HG03354 (cell line): ENCODE measurements around the gene OARD1.

Experiments
- ATAC-seq: cut with Tn5 transposase; IDR thresholded peaks from one replicate; pipeline ENCODE4 v1.9.1; 2021; ENCODE audit warnings: mild to moderate bottlenecking; ENCODE audit not compliant: unreplicated experiment, poor library complexity, severe bottlenecking

OARD1 gene

DNA sequence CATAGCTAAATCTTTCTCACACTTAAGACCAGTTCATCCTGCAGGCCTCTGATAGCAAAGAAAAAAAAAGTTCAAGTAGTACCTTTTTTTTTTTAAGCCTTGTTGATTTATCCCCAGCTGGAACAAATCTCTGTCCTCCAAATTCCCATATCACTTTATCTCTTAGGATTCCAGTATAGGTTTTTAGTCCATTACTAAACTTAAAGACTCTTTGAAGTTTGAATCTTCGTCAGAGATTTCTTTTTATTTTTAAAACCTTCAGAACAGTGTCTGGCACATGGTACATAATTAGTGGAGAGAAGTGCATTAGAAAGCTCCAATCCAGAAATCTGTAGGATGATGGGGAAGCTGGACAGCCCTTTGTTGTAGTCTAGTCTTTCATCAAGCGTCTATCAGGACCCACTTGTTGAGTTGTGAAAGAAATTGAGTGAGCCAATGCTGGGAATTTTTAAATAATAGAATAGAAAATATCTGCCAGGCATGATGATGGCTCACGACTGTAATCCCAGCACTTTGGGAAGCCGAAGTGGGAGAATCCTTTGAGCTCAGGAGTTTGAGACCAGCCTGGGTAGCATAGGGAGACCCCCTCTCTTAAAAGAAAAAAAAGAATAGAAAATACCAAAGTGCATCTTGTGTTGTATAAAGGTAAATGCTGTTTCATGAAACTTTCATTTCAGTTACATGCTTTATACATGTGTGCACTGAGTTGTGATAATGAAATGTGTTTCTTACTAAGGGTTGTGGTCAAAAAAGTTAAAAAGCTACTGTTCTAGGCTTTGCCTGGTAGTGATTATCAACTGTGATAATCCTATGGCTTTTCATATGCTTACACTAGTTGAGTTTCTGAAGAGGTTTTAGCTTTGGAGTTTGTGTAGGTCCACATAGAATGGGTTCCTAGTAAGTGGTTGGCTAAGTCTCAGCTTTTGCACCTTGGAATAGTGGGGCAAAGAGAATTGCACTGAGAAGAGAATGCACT, 3.8 kb upstream of the OARD1 start:
- ATAC-seq, result no peak

- ATAC-seq, result no peak
Observed at GRCh38 chr6:41074692-41075436, 2.7 kb upstream of the OARD1 start.

GRCh38 chr6:41073968-41074691, 2.0 kb upstream of the OARD1 start:
- ATAC-seq, result no peak

- peak; percentile 41 for ATAC-seq
Observed at GRCh38 chr6:41073203-41073967, 1.2 kb upstream of the OARD1 start.

- peak; percentile 65 for ATAC-seq
Observed at GRCh38 chr6:41072836-41073202, 663 bp upstream of the OARD1 start, which contains the start of gene NFYA. TSS of gene NFYA (plus strand) at chr6:41072974. CDS start at chr6:41079090, 6,116 bp downstream.

- no peak for ATAC-seq
Observed at GRCh38 chr6:41071501-41071922, 644 bp downstream of the OARD1 start.

DNA sequence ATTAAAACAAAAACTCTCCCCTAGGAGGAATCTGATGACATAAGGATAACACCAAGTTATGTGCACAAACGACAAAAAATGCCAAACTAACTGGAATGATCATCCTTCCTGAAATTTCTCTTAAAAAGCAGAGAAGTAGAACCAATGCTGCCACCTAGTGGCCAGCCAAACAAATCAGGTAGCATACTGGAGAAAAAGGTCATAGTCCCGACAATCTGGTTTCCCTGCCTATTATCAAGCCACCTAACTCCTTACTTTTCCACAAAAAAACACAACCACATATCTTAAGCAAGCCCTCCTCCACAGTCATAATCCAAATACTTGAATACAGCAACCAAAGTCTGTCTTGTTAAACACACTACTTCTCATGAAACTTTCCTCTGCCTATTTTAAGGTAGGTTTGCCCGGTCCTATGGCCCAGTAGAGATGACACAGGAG, 5.3 kb downstream of the OARD1 start:
- ATAC-seq, result no peak

- no peak for ATAC-seq
Observed at GRCh38 chr6:41065550-41066026, 6.6 kb downstream of the OARD1 start.

DNA sequence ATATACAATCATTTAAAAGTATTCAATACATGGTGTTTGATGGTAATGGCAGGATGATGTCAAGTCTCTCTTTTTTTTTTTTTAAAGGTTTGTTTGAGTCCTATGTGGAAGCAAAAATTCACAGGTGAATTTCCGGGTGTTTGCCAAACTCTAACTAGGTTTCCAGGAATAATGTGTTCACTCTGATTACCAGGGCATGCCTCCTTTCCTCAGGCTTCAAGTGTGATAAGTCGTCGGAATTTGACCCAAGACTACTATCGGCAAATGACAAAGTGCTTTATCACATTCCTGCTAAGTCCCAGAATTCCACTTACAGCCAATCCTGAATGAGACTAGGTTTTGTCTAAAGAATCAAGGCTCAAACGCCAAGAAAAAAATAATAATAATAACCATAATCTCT, 7.3 kb downstream of the OARD1 start:
- ATAC-seq, result no peak

DNA sequence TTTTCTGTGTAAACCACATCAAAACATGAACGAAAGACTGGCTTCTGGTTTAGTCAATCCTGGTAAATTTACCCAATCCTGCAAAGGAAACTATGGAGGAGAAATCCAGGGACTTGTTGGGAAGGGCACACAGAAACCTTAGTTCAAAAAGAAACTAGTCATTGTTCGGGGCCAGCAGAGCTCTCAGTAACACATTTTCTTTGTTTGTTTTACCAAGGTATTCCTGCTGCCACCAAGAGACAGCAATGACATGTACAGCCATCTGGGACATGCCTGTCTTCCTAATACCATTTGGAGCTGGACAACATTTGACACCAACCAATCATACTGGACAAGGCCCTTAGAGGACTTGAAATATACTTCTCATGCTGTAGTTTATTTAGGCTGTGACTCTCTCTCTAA, 8.3 kb downstream of the OARD1 start:
- no peak for ATAC-seq

DNA sequence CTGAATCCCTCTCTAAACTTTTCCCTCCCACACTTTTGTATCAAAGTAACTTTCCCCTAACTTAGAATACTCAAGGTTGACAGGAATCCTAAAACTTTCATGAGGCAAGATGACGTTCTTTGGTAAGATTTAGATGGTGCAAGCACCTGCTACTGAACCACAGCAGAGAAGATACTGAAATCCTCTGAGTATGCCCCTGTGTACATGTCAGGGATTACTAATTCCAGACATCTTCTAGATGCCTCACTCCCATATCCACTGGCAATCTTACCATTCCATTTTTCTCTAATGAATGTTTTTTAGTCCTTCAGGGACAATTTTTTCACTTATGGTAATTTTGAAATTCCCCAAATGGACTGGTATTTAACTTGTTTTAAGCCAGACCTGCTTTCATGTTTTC, 10.1 kb downstream of the OARD1 start:
- ATAC-seq, result no peak

GRCh38 chr6:41061196-41061726, 10.9 kb downstream of the OARD1 start:
- no peak for ATAC-seq

DNA sequence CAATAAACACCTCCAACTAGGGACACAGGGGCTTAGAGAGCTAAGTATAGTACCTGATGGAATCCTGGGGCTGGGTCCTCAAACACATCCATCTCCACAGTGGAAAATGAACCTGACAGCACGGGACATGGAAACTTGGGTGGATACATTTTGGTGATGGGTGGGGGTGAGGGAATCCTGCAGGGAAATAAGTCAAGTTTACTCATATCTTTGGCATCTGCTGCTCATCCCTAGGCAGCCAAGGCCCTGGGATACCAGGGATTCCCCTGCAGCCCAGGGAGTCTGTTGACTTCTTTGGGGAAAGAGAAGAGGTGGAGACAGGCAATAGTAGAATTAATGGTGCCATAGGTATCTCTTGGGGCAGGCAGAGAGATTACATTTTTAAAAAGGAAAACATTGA, 12.6 kb downstream of the OARD1 start:
- no peak for ATAC-seq

DNA sequence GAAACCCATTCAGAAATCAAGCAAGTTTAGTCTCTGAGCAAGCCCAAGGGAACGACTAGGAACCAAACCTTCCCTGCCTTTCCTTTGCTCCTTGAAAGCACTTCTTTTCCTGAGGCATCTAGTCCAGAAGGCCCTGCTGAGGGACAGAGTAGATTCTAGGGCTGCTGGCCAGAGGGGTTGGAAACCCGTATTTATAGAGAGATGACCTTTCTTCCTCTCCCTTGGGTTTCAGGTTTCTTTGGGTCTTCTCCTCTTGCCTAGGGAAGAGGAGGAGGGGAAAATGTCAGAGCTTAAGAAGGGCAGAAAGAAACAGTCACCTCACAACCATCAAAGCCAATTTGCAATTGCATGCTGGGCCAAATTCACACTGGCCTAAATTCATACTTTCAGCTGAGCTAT, 13.4 kb downstream of the OARD1 start:
- no peak for ATAC-seq

DNA sequence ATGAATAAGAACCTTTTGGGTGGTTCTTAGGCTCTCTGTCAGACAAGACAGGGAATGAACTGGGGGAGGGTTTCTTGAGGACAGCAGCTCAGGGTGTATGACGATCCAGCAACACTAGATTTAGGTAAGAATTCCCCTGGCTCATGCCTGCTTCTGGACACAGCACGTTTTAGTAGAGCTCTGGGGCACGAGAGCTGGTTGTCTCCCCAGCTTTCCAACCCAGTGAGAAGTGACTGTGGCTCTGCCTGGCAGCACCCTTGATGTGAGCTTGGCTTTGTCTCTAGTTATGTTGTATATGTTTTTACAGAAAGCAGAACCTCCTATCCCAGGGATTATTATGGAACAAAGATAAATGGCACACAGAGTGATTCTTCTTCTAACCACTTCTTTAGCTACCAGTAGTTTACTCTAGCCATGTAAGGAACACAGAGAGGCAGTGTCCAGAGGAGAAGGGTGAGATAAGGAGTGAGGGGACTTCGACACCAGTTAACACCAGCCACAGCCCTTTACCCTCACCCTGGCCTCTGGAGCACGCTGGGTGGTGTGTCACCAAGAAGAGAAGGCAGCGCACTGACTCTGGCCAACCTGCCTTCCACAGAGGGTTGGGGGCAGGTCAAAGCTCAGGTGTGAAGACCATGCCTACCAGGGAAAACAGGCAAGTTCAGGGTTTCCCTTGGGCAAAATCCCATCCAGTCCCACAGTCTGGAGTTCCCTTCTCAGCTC, 15.2 kb downstream of the OARD1 start:
- no peak for ATAC-seq

- ATAC-seq, result no peak
Observed at GRCh38 chr6:41055149-41055548, 17.0 kb downstream of the OARD1 start.

DNA sequence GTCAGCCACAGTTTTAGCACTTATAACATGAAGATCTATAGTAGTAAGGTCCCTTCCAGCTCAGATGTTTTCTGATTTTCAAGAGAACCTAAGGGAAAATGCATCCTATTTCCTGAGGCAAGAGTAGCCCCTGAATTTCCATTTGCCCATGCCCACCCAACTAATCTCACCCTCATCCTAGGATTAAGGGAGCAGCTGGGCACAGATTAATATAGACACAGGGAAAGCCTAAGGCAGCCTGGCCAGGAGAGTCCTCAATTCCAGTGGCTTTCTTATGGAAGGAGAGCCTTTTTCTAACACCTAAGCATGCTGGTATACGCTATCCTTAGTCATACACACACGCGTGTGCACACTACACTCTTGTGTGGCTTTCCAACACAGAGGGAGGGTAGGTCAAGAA, 17.6 kb downstream of the OARD1 start:
- no peak for ATAC-seq

DNA sequence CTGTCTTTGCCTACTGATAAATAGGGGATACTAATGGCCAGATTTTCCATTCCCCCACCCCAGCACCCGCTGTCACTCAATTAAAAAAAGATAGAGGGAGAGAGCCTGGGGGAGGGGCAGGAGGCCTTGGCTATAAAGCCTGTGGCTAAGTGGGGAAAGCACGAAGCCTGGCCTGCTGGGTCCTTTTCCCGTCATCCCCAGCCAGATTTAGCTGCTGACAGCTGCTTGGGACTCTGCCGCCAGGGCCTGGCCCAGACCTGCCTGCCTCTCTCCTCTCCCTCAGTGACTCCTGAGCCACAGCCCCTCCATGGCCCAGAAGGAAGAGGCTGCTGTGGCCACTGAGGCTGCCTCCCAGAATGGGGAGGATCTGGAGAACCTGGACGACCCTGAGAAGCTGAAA, 19.1 kb downstream of the OARD1 start, which contains the start of gene APOBEC2:
APOBEC2 (plus strand) TSS at position 162 of the 400 bp plus-strand sequence; CDS start at position 308, 146 bp downstream.
- ATAC-seq, result no peak
